Tibial nerve (tissue), 4 donors: ENCODE data around the gene ZNF747. TPM values are rescaled to one million over a fixed set of nuclear protein-coding genes. Genes with fewer than 3 reads are reported as not detected.

Experiments used
- DNase-seq, 2 donors: peaks; one replicate each; pipeline ENCODE4 v3.0.0-alpha.2; 2019; ENCODE audit warnings: low spot score in 2 of 2
- H3K27ac ChIP-seq, 4 donors: fragments of 200-600 bp; sonication (generic) in 3 of 4; one replicate each; pipeline ENCODE4 v1.5.1; 2017 to 2019; ENCODE audit warnings: mild to moderate bottlenecking in 1 of 4
- H3K27me3 ChIP-seq, 2 donors: fragments of 200-600 bp; sonication (generic) in 1 of 2; one replicate each; pipeline versions ENCODE4 v1.5.1 to v1.6.0; 2017 to 2019
- H3K36me3 ChIP-seq, 3 donors: fragments of 200-600 bp; sonication (generic); one replicate each; pipeline ENCODE4 v1.5.1; 2018 to 2019
- H3K4me1 ChIP-seq, 4 donors: fragments of 200-600 bp; sonication (generic) in 3 of 4; one replicate each; pipeline ENCODE4 v1.5.1; 2017 to 2019
- H3K4me3 ChIP-seq, 4 donors: fragments of 200-600 bp; sonication (generic) in 3 of 4; one replicate each; pipeline ENCODE4 v1.5.1; 2017 to 2019; ENCODE audit warnings: mild to moderate bottlenecking in 1 of 4, moderate library complexity in 1 of 4
- H3K9me3 ChIP-seq, 4 donors: fragments of 200-600 bp; sonication (generic) in 3 of 4; one replicate each; pipeline ENCODE4 v1.5.1; 2017 to 2019
- EP300 ChIP-seq, 2 donors: sonication (generic); formaldehyde crosslinking; IDR thresholded peaks; one replicate each; pipeline ENCODE4 v1.6.1; 2017; ENCODE audit warnings: antibody characterized with exemption in 2 of 2, mild to moderate bottlenecking in 1 of 2
- POLR2A ChIP-seq, 2 donors: fragments of 450-650 bp; IDR thresholded peaks; one replicate each; pipeline ENCODE4 v1.6.1; 2017; ENCODE audit warnings: antibody characterized with exemption in 2 of 2, mild to moderate bottlenecking in 2 of 2, moderate library complexity in 2 of 2
- WGBS, 2 donors: methylation state at CpG; one replicate each; pipeline ENCODE4 v1.1.5; 2018; 5-methylcytosine and 5-hydroxymethylcytosine counted together
- total RNA-seq, 4 donors: library from RNA; depleted of rRNA; stranded (reverse); fragments of >200 nt; gene quantifications; one replicate each; pipeline ENCODE4 v1.1.0, GENCODE V29; 2016
- TF ChIP-seq, protein P1 (sequence below), 5 experiments: fragments of 200-600 bp in 3 of 5; fragments of 450-650 bp in 2 of 5; sonication (generic) in 3 of 5; IDR thresholded peaks; one replicate each; pipeline ENCODE4 v1.5.1; 2016 to 2019; ENCODE audit warnings: antibody characterized with exemption in 5 of 5, mild to moderate bottlenecking in 3 of 5, moderate library complexity in 2 of 5

The ZNF747 gene
- total RNA-seq, 4 donors from 2014 or later: 17.4 to 22.2 (median 19.6) TPM

- Histone ChIP-seq H3K4me3 (peak overlapping the region; percentile 17 to 56 (median 48)), H3K27me3 (no peaks in the 10 kb centered on the region), H3K9me3 (no peaks in the 10 kb centered on the region), H3K4me1 (peaks cover 0 to 26% (median 9%) of the 10 kb centered on the region in 4 donors), H3K27ac (peak overlapping the region in 3 of 4 donors; percentile 11 to 70 (median 69)), H3K36me3 (peaks cover 0 to 3% (median 0%) of the 10 kb centered on the region in 3 donors)
- TF ChIP-seq EP300 (IDR thresholded peaks at IDR 0.05) (no peak), POLR2A (IDR thresholded peaks at IDR 0.05) (no peak)
- TF ChIP-seq, protein P1, sequence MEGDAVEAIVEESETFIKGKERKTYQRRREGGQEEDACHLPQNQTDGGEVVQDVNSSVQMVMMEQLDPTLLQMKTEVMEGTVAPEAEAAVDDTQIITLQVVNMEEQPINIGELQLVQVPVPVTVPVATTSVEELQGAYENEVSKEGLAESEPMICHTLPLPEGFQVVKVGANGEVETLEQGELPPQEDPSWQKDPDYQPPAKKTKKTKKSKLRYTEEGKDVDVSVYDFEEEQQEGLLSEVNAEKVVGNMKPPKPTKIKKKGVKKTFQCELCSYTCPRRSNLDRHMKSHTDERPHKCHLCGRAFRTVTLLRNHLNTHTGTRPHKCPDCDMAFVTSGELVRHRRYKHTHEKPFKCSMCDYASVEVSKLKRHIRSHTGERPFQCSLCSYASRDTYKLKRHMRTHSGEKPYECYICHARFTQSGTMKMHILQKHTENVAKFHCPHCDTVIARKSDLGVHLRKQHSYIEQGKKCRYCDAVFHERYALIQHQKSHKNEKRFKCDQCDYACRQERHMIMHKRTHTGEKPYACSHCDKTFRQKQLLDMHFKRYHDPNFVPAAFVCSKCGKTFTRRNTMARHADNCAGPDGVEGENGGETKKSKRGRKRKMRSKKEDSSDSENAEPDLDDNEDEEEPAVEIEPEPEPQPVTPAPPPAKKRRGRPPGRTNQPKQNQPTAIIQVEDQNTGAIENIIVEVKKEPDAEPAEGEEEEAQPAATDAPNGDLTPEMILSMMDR (IDR thresholded peaks at IDR 0.05): no peak
- DNase-seq: no peak
- 22 to 30% methylated on average over 42 to 45 of the region's 46 CpGs for WGBS, 2 donors
Observed at GRCh38 chr16:30561089-30561816, 26.6 kb upstream of the ZNF747 start.

DNA sequence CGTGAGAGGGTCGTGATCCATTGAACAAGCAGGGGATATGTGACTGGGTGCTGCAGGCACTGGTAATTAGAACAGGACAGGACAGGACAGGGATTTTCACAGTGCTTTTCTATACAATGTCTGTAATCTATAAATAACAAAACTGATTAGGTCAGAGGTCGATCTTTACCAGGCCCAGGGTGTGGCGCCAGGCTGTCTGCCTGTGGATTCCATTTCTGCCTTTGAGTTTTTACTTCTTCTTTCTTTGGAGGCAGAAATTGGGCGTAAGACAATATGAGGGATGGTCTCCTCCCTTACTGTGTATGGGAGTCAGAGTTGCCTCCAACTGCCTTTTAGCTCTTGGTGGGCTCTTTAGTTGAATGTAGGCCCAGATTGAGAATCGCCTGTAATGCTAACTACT is 25.0 kb upstream of the ZNF747 start:
- H3K27me3 ChIP-seq: no peaks in the 10 kb centered on the region
- H3K4me1 ChIP-seq: peaks cover 0 to 28% (median 9%) of the 10 kb centered on the region in 4 donors
- no peak overlapping the region for H3K4me3 ChIP-seq
- H3K27ac ChIP-seq: no peak overlapping the region
- WGBS, 2 donors: 90 to 95% methylated on average over 6 of the region's 6 CpGs
- DNase-seq: no peak
- peaks cover 0 to 19% (median 6%) of the 10 kb centered on the region in 3 donors for H3K36me3 ChIP-seq
- TF ChIP-seq, protein P1 (IDR thresholded peaks at IDR 0.05): no peak
- TF ChIP-seq EP300 (IDR thresholded peaks at IDR 0.05) (no peak), POLR2A (IDR thresholded peaks at IDR 0.05) (no peak)
- no peaks in the 10 kb centered on the region for H3K9me3 ChIP-seq

- Histone ChIP-seq H3K4me1 (peaks cover 0 to 29% (median 9%) of the 10 kb centered on the region in 4 donors), H3K9me3 (no peaks in the 10 kb centered on the region), H3K27me3 (no peaks in the 10 kb centered on the region), H3K4me3 (peak overlapping the region; percentile 34 to 90 (median 73)), H3K36me3 (peaks cover 0 to 27% (median 6%) of the 10 kb centered on the region in 3 donors), H3K27ac (peak overlapping the region; percentile 75 to 95 (median 92))
- WGBS, 2 donors: 78 to 81% methylated on average over 21 of the region's 21 CpGs
- no peak for DNase-seq
- TF ChIP-seq EP300 (IDR thresholded peaks at IDR 0.05) (no peak), POLR2A (IDR thresholded peaks at IDR 0.05) (no peak)
- TF ChIP-seq, protein P1 (IDR thresholded peaks at IDR 0.05): no peak
Observed at GRCh38 chr16:30558789-30559377, 24.2 kb upstream of the ZNF747 start.

DNA sequence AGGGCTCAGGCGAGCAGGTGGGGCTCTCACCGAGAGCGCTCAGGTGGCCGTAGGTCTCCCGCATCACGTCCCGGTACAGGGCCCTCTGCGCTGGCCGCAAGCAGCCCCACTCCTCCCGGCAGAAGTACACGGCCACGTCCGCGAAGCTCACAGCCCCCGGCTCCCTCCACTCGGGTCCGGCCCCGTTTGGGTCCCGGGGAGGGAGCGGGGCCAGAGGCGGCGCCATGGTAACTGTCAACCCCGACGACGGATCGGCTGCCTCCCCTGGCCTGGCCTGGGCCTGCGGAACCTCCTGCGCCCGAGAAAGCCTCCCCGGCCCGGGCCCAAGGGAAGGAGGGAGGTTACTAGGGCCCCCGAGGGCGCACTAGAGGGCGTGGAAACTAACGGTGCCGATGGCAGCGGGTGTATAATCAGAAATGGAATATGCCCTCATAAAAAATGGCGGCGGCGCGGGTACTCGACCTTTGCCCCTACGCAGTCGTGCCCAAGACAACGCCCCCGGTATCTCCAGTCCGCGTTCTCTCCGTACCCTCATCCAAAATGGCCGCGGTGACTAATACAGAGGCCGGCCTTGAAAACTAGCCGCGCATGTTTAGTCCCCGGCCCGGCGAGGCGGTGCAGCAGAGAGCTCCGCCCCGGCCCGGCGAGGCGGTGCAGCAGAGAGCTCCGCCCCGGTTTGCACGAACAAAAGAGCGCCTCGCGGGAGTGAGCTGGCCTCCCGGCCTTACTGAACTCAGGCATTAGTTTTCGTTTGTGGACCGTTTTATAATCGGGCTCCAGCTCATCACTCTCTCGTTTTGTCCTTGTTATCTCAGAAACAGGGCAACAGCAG is 23.5 kb upstream of the ZNF747 start, which contains the start of gene ZNF764:
TSS of gene ZNF764 (minus strand) at position 418 of the 832 bp plus-strand sequence. CDS start at position 226, 192 bp downstream.
- no peaks in the 10 kb centered on the region for H3K27me3 ChIP-seq
- H3K36me3 ChIP-seq: peaks cover 0 to 30% (median 6%) of the 10 kb centered on the region in 3 donors
- TF ChIP-seq, protein P1 (IDR thresholded peaks at IDR 0.05): peak in 4 of 5 experiments; percentile 2 to 36 (median 6)
- TF ChIP-seq EP300 (IDR thresholded peaks at IDR 0.05): peak; percentile 83 to 86
- peak; percentile 19 to 44 for TF ChIP-seq POLR2A (IDR thresholded peaks at IDR 0.05)
- H3K27ac ChIP-seq: peak within 1 kb of the TSS; percentile 75 to 98 (median 95)
- DNase-seq: peak; percentile 97 to 98
- H3K4me1 ChIP-seq: peaks cover 0 to 34% (median 9%) of the 10 kb centered on the region in 4 donors
- 0 to 2% methylated on average over 33 to 47 of the region's 74 CpGs for WGBS, 2 donors
- H3K4me3 ChIP-seq: peak within 1 kb of the TSS; percentile 70 to 90 (median 82)
- no peaks in the 10 kb centered on the region for H3K9me3 ChIP-seq
